H9 (cell line): ENCODE data around the gene PKP1. TPM values are rescaled to one million over a fixed set of nuclear protein-coding genes. Genes with fewer than 3 reads are reported as not detected.

ENCODE experiments used
- DNase-seq: peaks from one replicate; pipeline ENCODE4 v3.0.0-alpha.2; 2017
- H2AFZ ChIP-seq: one replicate; pipeline ENCODE4 v1.6.1; 2013; ENCODE audit warnings: mild to moderate bottlenecking, low read length, control low read depth, moderate library complexity
- H2AK5ac ChIP-seq: 2 replicates; pipeline ENCODE4 v1.6.1; 2013; ENCODE audit warnings: low read length, control low read depth, mixed read lengths; ENCODE audit not compliant: insufficient read length
- H2BK120ac ChIP-seq: one replicate; pipeline ENCODE4 v1.6.1; 2013; ENCODE audit warnings: low read depth, mild to moderate bottlenecking, low read length, control low read depth, inconsistent platforms; ENCODE audit not compliant: poor library complexity, severe bottlenecking
- H2BK12ac ChIP-seq: 2 replicates; pipeline ENCODE4 v1.6.1; 2013; ENCODE audit warnings: low read length, control low read depth, mixed read lengths, low read depth; ENCODE audit not compliant: insufficient read length
- H2BK15ac ChIP-seq: 2 replicates; pipeline ENCODE4 v1.6.1; 2013; ENCODE audit warnings: low read depth, low read length, control low read depth
- H2BK20ac ChIP-seq: one replicate; pipeline ENCODE4 v1.6.1; 2013; ENCODE audit warnings: low read depth, mild to moderate bottlenecking, low read length, control low read depth, inconsistent platforms; ENCODE audit not compliant: poor library complexity, severe bottlenecking
- H2BK5ac ChIP-seq: 2 replicates; pipeline ENCODE4 v1.6.1; 2013; ENCODE audit warnings: low read length, control low read depth, mixed read lengths; ENCODE audit not compliant: insufficient read length
- H3K14ac ChIP-seq: 2 replicates; pipeline ENCODE4 v1.6.1; 2013; ENCODE audit warnings: low read length, control low read depth; ENCODE audit not compliant: insufficient read depth
- H3K18ac ChIP-seq: 2 replicates; pipeline ENCODE4 v1.6.1; 2013; ENCODE audit warnings: low read depth, mild to moderate bottlenecking, mixed read lengths, low read length, control low read depth; ENCODE audit not compliant: insufficient read length
- H3K23ac ChIP-seq: 2 replicates; pipeline ENCODE4 v1.6.1; 2013; ENCODE audit warnings: low read length, control low read depth, mixed read lengths, low read depth; ENCODE audit not compliant: insufficient read length
- H3K23me2 ChIP-seq: 2 replicates; pipeline ENCODE4 v1.6.1; 2013; ENCODE audit warnings: low read depth, mild to moderate bottlenecking, mixed read lengths, low read length, control low read depth; ENCODE audit not compliant: insufficient read length, poor library complexity, severe bottlenecking
- H3K27ac ChIP-seq: 2 replicates; pipeline ENCODE4 v1.5.1; 2013; ENCODE audit warnings: low read length, control low read depth, mixed read lengths, low read depth; ENCODE audit not compliant: insufficient read length
- H3K27me3 ChIP-seq: 2 replicates; pipeline ENCODE4 v1.6.1; 2013; ENCODE audit warnings: low read length, control low read depth, inconsistent platforms; ENCODE audit not compliant: insufficient read depth
- H3K4ac ChIP-seq: 2 replicates; pipeline ENCODE4 v1.6.1; 2013; ENCODE audit warnings: low read depth, mild to moderate bottlenecking, control low read depth, inconsistent platforms, low read length, moderate library complexity
- H3K4me1 ChIP-seq: 2 replicates; pipeline ENCODE4 v1.6.1; 2013; ENCODE audit warnings: low read length, control low read depth, inconsistent platforms; ENCODE audit not compliant: insufficient read depth
- H3K4me2 ChIP-seq: 2 replicates; pipeline ENCODE4 v1.6.1; 2013; ENCODE audit warnings: low read length, control low read depth, mixed read lengths; ENCODE audit not compliant: insufficient read length, insufficient read depth
- H3K56ac ChIP-seq: 2 replicates; pipeline ENCODE4 v1.6.1; 2013; ENCODE audit warnings: low read depth, mild to moderate bottlenecking, mixed read lengths, low read length, control low read depth; ENCODE audit not compliant: insufficient read length
- H3K79me1 ChIP-seq: 2 replicates; pipeline ENCODE4 v1.6.1; 2013; ENCODE audit warnings: low read depth, mild to moderate bottlenecking, moderate library complexity, low read length, control low read depth, inconsistent platforms; ENCODE audit not compliant: insufficient read depth, poor library complexity, severe bottlenecking
- H3K79me2 ChIP-seq: 2 replicates; pipeline ENCODE4 v1.6.1; 2013; ENCODE audit warnings: low read length, control low read depth, inconsistent platforms; ENCODE audit not compliant: insufficient read depth
- H3K9ac ChIP-seq: 2 replicates; pipeline ENCODE4 v1.6.1; 2013; ENCODE audit warnings: low read length, control low read depth, mixed read lengths; ENCODE audit not compliant: insufficient read length; ENCODE audit errors: extremely low read depth
- H3K9me3 ChIP-seq: one replicate; pipeline ENCODE4 v1.6.1; 2013; ENCODE audit warnings: low read depth, low read length, inconsistent platforms; ENCODE audit not compliant: control insufficient read depth
- H3T11ph ChIP-seq: one replicate; pipeline ENCODE4 v1.6.1; 2013; ENCODE audit warnings: mild to moderate bottlenecking, low read length, control low read depth, inconsistent platforms
- H4K20me1 ChIP-seq: one replicate; pipeline ENCODE4 v1.6.1; 2013; ENCODE audit not compliant: control insufficient read depth, insufficient read length, insufficient read depth
- H4K5ac ChIP-seq: 2 replicates; pipeline ENCODE4 v1.6.1; 2013; ENCODE audit warnings: low read depth, mild to moderate bottlenecking, mixed read lengths, low read length, control low read depth; ENCODE audit not compliant: insufficient read length
- H4K8ac ChIP-seq: replicated peaks from 2 replicates; pipeline ENCODE4 v1.6.1; 2013; ENCODE audit warnings: low read length, control low read depth, mixed read lengths, low read depth; ENCODE audit not compliant: insufficient read length
- H4K91ac ChIP-seq: 2 replicates; pipeline ENCODE4 v1.6.1; 2013; ENCODE audit warnings: low read depth, mild to moderate bottlenecking, moderate library complexity, mixed read lengths, low read length, control low read depth; ENCODE audit not compliant: insufficient read length
- H3K27ac Mint-ChIP-seq, 3 experiments: 2 replicates in 2 of 3; 3 replicates in 1 of 3; pipeline ENCODE4 v1.8.0; 2020 to 2021; ENCODE audit warnings: mixed read lengths in 3 of 3, mild to moderate bottlenecking in 1 of 3, moderate library complexity in 1 of 3
- H3K27me3 Mint-ChIP-seq: 2 replicates; pipeline ENCODE4 v1.8.0; 2021; ENCODE audit warnings: low read depth, mild to moderate bottlenecking, moderate library complexity, mixed read lengths
- H3K36me3 Mint-ChIP-seq, 3 experiments: 2 replicates in 2 of 3; 3 replicates in 1 of 3; pipeline ENCODE4 v1.8.0; 2020 to 2021; ENCODE audit warnings: low read depth in 3 of 3, mixed read lengths in 3 of 3; ENCODE audit not compliant: insufficient read depth in 1 of 3
- H3K4me1 Mint-ChIP-seq, 2 experiments: 2 replicates each; pipeline ENCODE4 v1.8.0; 2020; ENCODE audit warnings: mixed read lengths in 2 of 2
- H3K4me3 Mint-ChIP-seq, 2 experiments: 2 replicates in 1 of 2; 3 replicates in 1 of 2; pipeline ENCODE4 v1.8.0; 2020 to 2021; ENCODE audit warnings: mild to moderate bottlenecking in 2 of 2, mixed read lengths in 2 of 2, moderate library complexity in 1 of 2
- H3K9me3 Mint-ChIP-seq, 2 experiments: 2 replicates in 1 of 2; 3 replicates in 1 of 2; pipeline ENCODE4 v1.8.0; 2020; ENCODE audit warnings: mild to moderate bottlenecking in 2 of 2, mixed read lengths in 2 of 2, moderate library complexity in 1 of 2
- CTCF ChIP-seq: fragments of 200-600 bp; sonication (generic); conservative IDR thresholded peaks from 3 replicates; pipeline ENCODE4 v1.8.0; 2021; ENCODE audit warnings: antibody characterized with exemption, mild to moderate bottlenecking
- WGBS: extraction: QIAGEN DNeasy Blood & Tissue Kit; methylation state at CpG from one replicate; pipeline ENCODE4 v1.1.7; 2013; ENCODE audit warnings: missing lambda C conversion rate, low lambda C conversion rate, mixed read lengths; ENCODE audit not compliant: insufficient read length; ENCODE audit errors: extremely low coverage; 5-methylcytosine and 5-hydroxymethylcytosine counted together
- total RNA-seq: library from RNA; stranded (reverse); gene quantifications from 2 replicates; pipeline ENCODE4 v1.2.1, GENCODE V29; 2021

The PKP1 gene
- total RNA-seq, 1 experiment from 2014 or later, result 0.09 TPM

GRCh38 chr1:201302163-201303152 is 19.2 kb downstream of the PKP1 start:
- no peak overlapping the region for H3K14ac ChIP-seq
- H3K18ac ChIP-seq, result no peak overlapping the region
- TF ChIP-seq CTCF, result no peak
- peaks cover 24% of the 10 kb centered on the region for H3K27me3 Mint-ChIP-seq
- H3K36me3 Mint-ChIP-seq, result no peaks in the 10 kb centered on the region
- H4K5ac ChIP-seq, result no peak overlapping the region
- H3K4me2 ChIP-seq, result no peak overlapping the region
- H3K4me1 ChIP-seq, result no peaks in the 10 kb centered on the region
- H3K9ac ChIP-seq, result no peak overlapping the region
- no peak overlapping the region for H2BK20ac ChIP-seq
- H4K91ac ChIP-seq, result no peak overlapping the region
- H3K23ac ChIP-seq, result no peak overlapping the region
- H3K9me3 Mint-ChIP-seq, result no peaks in the 10 kb centered on the region
- H3K56ac ChIP-seq, result no peak overlapping the region
- H4K20me1 ChIP-seq, result no peaks in the 10 kb centered on the region
- H3K9me3 ChIP-seq, result no peaks in the 10 kb centered on the region
- WGBS, result no CpG with 5 or more reads among the region's 20 CpGs
- no peak overlapping the region for H2AK5ac ChIP-seq
- DNase-seq, result no peak
- no peak overlapping the region for H3K4ac ChIP-seq
- no peak overlapping the region for H2AFZ ChIP-seq
- no peak overlapping the region for H3T11ph ChIP-seq
- H3K79me2 ChIP-seq, result no peaks in the 10 kb centered on the region
- H2BK15ac ChIP-seq, result no peak overlapping the region
- no peak overlapping the region for H3K27ac ChIP-seq
- no peak overlapping the region for H2BK120ac ChIP-seq
- H2BK5ac ChIP-seq, result no peak overlapping the region
- H2BK12ac ChIP-seq, result no peak overlapping the region
- H3K23me2 ChIP-seq, result no peaks in the 10 kb centered on the region
- H3K4me1 Mint-ChIP-seq, result peaks cover 5 to 12% of the 10 kb centered on the region in 2 experiments
- no peak overlapping the region for H3K4me3 Mint-ChIP-seq
- H3K79me1 ChIP-seq, result no peaks in the 10 kb centered on the region
- H4K8ac ChIP-seq, result no peak overlapping the region
- 0 out of 7 replicates have a peak overlapping the region, but pooled peaks of 1 of the 3 experiments have one; percentile 19 for H3K27ac Mint-ChIP-seq
- H3K27me3 ChIP-seq, result no peaks in the 10 kb centered on the region
